NCI-H128 (cell line): Measurements from ENCODE around the gene RBM33.

Experiments
- DNase-seq: peaks from one replicate; lab custom pipeline; 2025; ENCODE audit not compliant: unreplicated experiment; lab: John Stamatoyannopoulos, UW

Gene RBM33

DNA sequence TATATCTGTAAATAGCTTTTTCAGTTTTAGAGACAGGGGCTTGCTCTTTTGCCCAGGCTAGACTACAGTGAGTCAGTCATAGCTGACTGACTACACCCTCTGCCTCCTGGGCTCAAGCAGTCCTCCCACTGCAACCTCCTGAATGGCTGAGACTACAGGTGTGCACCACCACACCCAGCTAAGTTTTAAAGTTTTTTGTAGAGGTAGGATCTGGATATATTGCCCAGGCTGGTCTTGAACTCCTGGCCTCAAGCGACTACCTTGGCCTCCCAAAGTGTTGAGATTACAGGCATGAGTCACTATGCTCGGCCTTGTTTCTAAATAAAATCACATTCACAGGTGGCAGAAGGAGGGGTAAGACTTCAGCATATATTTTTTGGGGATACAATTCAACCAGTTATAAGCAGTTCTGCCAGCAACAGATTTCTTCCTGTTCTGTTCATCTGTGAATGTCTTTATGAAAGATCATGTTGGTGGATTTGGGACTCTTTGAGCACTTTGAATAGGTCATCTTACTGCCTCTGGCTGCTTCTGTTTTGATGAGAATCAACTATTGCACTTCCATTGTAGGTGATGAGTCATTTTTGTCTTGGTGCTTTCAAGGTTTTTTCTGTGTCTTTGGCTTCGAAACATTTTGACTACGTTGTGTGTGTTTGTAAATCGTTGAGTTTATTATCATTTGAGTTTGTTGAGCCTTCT, 15.7 kb downstream of the RBM33 start:
- no peak for DNase-seq

GRCh38 chr7:155660758-155661093, 16.3 kb downstream of the RBM33 start:
- no peak for DNase-seq

DNA sequence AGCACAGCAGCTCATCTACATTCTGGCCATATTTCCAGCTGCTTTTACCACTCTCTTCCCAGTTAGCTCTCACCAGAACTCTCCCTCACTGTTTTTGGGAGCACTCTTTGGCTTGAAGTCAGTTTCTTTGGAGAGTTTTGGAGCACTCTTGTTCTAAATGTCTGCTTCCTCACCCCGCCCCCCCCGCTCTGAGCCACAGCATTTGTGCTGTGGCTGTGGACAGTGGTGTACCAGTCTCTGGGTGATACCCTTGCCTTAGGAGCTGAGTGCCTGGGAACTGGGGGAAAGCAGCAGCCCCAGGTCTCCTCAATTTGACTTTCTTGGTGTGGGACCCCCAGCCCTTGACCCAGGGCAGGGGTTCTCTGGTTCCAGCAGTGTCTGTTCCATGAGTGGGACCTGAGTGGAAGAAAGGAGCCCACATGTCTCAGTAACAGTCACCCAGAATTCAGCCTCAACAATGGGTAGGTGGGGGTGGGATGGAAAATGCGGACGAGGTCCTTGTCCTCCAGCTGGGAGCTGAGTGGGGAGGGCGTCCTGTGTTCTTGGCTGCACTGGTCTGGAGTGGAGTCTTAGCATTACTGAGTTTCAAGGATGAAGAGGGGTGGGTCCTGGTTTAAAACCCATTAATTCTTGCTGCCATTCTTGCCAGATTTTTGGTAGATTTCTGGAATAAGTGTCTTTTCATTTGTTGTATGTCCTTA, 18.0 kb downstream of the RBM33 start:
- DNase-seq, result no peak

DNA sequence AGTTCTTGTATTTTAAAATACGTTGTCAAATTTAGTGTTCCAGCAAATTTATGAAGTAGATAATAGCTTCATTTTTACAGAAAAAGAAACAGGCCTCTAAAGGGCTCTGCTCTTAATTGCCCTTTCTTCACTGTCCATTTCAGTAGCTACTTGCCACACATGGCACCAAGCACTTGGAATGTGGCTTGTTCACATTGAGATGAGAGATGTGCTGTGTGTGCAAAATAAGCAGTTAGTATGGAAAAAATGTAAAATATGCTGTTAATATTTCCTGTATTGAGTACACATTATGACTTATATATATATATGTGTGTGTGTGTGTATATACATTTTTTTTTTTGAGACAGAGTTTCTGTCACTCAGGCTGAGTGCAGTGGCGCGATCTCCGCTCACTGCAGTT, 19.5 kb downstream of the RBM33 start:
- no peak for DNase-seq

- no peak for DNase-seq
Observed at GRCh38 chr7:155665079-155665956, 20.9 kb downstream of the RBM33 start.

DNA sequence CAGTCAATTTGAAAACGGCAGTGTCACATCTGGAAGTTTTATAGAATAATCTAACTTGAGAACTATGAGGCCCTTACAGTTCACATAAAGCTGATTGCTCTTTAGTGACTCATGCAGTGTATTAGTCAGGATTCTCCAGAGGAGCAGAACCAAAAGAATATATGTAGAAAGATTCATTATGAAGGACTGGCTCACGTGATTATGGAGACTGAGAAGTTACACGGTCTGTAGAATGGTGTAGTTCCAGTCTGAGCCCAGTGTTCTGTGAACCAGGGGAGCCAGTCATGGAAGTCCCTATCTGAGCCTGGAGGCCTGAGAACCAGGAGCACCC, 21.5 kb downstream of the RBM33 start:
- DNase-seq, result no peak

- DNase-seq, result no peak
Observed at GRCh38 chr7:155667241-155667829, 22.9 kb downstream of the RBM33 start.

DNA sequence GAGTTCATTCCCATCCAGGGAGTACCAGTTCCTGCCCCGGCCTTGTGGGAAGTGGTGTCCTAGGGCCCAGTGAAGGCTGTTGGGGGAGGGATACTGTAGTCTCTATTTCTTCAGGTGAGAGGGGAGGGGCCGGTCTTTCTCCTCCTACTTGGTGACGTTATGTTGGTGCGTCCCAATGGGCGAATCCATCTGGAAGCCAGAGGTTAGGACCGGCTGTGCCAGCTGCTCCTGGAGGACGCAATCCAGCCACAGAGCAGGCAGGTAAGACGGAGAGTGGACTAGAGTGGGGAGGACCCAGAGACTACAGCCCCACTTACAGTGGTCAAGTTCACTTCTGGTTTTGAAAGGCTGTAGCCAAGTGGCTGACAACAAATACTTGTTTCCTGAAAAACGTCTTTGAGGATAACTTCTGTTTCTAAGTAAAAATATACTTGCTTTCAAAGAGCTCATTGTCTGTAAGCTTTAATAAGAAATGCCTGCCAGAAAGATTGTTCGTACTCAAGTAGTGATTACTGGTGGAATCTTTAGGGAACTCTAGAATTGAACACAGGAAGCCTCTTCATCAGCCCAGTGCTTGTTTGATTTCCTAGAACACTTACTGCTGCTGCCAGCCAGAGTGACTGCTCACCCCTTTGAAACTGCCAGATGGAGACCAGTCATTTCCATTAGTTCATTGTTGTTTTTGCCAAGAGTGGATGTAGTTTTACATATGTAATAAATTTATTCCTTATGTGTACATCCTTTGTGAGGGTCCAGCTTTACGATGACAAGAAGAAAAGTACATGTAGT, 25.4 kb downstream of the RBM33 start:
- DNase-seq, result no peak

- DNase-seq, result no peak
Observed at GRCh38 chr7:155670521-155670920, 26.1 kb downstream of the RBM33 start.

DNA sequence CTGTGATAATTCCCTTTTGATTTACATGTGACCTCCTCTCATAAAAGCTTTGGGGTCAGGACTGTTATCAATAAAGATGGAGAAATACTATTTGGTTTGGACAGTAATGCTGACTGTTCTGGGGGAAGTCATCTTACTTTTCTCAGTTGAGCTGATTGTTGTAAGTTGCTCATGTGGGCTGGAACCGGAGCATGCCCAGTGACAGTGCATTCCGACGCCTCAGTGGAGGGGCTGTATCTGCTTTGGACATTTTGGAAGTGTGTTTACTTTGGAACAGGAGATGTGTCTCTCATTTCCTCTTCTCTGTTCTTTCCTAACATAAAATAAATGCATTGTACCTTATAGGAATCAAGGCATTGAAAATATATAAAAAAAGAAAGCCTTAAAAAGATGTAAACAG, 30.1 kb downstream of the RBM33 start:
- DNase-seq, result no peak

DNA sequence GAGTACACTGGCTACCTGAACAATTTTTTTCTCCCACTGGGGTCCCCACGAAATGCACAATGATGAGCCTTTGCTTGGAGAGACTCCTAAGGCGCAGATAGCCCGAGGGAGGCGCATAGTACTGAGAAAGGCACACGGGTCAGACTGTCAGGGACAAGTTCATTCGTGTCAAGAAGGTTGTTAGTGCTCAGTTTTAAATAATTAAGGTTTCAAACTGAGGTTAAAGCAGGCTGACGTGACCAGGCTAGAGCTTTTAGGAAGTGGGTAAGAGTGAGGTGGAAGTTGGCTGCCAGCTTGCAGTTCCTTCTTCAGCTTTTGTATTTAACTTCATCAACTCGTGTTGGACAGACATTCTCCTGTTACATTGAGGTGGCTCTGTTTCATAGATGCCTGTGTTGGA, 31.6 kb downstream of the RBM33 start:
- DNase-seq, result no peak

- no peak for DNase-seq
Observed at GRCh38 chr7:155677688-155678087, 33.2 kb downstream of the RBM33 start.

GRCh38 chr7:155680124-155680523, 35.7 kb downstream of the RBM33 start:
- DNase-seq, result no peak

- no peak for DNase-seq
Observed at GRCh38 chr7:155680864-155681263, 36.4 kb downstream of the RBM33 start.

DNA sequence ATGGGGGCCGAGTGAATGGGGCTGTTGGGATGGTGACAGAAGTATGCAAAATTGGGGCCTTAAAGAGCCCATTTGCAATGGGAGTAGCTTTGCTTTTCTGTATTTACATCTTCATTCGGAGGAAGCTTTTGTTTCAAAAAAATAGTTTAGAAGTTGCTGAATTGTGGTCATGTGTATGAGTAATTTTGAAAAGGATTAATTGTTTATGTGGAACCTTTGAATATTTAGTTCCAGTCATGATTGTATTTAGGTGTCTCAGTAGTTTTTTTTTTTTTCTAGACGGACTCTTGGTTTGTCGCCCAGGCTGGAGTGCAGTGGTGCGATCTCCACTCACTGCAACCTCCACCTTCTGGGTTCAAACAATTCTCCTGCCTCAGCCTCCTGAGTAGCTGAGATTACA, 37.2 kb downstream of the RBM33 start:
- no peak for DNase-seq

GRCh38 chr7:155682484-155682883, 38.0 kb downstream of the RBM33 start:
- DNase-seq, result no peak

- DNase-seq, result no peak
Observed at GRCh38 chr7:155683098-155683497, 38.6 kb downstream of the RBM33 start.

DNA sequence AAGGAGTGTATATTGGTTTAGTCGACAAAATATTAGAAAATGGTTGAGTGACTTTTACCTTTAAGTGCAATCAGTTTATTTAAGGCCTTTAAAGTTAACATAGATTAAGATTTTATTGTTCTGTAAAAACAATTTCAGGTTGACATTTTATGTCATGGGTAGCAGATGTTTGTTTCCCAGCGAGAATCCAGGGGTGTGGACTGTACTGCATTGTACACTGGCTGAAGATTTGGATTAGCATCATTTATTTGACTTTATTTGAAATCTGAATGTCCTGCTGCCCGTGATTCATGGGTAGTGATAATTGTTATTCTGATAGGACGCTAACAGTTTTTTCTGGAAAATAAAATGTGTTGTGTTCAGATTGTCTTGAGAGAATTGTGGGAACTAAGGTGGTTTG, 39.3 kb downstream of the RBM33 start:
- no peak for DNase-seq

DNA sequence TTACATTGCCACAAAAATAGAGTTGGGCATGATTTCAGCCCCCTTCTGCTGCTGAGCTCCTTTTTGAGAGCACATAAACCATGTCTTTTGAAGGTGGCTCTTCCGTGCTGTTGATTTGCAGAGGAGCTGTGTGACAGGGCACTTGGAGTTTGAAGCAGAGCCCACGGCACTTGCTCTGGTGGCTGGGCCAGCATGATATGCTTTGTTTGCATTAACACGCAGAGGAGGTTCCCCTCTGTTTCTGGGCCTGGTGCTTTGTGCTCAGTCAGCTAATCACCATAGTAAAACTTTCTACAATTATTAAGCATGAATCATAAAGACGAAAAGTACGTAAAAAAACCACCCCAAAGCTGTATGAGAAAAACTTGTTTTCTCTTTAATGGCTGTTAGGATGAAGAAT, 40.1 kb downstream of the RBM33 start:
- DNase-seq, result no peak

- DNase-seq, result no peak
Observed at GRCh38 chr7:155685070-155685790, 40.8 kb downstream of the RBM33 start.
